ENCODE measurements around the gene ASGR1.

The ASGR1 gene

GRCh38 chr17:7211491-7212273 lies 32.5 kb upstream of the ASGR1 start:
- TF ChIP-seq CTCF (IDR thresholded peaks at IDR 0.05; ENCODE audit: poor library complexity, severe bottlenecking): no peak
- no peak overlapping the region for H3K4me3 ChIP-seq (ENCODE audit: severe bottlenecking)
- H3K27ac ChIP-seq (ENCODE audit: poor library complexity, severe bottlenecking): no peak overlapping the region
- no peak for DNase-seq (ENCODE audit: low spot score)
- no peak for ATAC-seq (ENCODE audit: low read depth)
- peaks cover 5% of the 10 kb centered on the region for H3K4me1 ChIP-seq (ENCODE audit: insufficient read depth, poor library complexity, severe bottlenecking)
- H3K36me3 ChIP-seq (ENCODE audit: low read depth): no peaks in the 10 kb centered on the region
- no peaks in the 10 kb centered on the region for H3K27me3 ChIP-seq (ENCODE audit: insufficient read depth, poor library complexity, severe bottlenecking)
- H3K9me3 ChIP-seq (ENCODE audit: severe bottlenecking): no peaks in the 10 kb centered on the region

GRCh38 chr17:7208754-7209460 lies 29.7 kb upstream of the ASGR1 start:
- H3K4me1 ChIP-seq (ENCODE audit: insufficient read depth, poor library complexity, severe bottlenecking): no peaks in the 10 kb centered on the region
- no peaks in the 10 kb centered on the region for H3K27me3 ChIP-seq (ENCODE audit: insufficient read depth, poor library complexity, severe bottlenecking)
- no peak for ATAC-seq (ENCODE audit: low read depth)
- TF ChIP-seq CTCF (IDR thresholded peaks at IDR 0.05; ENCODE audit: poor library complexity, severe bottlenecking): no peak
- H3K27ac ChIP-seq (ENCODE audit: poor library complexity, severe bottlenecking): no peak overlapping the region
- peaks cover 4% of the 10 kb centered on the region; the same call in 1 of the 2 replicates for H3K36me3 ChIP-seq (ENCODE audit: low read depth)
- no peaks in the 10 kb centered on the region for H3K9me3 ChIP-seq (ENCODE audit: severe bottlenecking)
- H3K4me3 ChIP-seq (ENCODE audit: severe bottlenecking): no peak overlapping the region
- no peak for DNase-seq (ENCODE audit: low spot score)

DNA sequence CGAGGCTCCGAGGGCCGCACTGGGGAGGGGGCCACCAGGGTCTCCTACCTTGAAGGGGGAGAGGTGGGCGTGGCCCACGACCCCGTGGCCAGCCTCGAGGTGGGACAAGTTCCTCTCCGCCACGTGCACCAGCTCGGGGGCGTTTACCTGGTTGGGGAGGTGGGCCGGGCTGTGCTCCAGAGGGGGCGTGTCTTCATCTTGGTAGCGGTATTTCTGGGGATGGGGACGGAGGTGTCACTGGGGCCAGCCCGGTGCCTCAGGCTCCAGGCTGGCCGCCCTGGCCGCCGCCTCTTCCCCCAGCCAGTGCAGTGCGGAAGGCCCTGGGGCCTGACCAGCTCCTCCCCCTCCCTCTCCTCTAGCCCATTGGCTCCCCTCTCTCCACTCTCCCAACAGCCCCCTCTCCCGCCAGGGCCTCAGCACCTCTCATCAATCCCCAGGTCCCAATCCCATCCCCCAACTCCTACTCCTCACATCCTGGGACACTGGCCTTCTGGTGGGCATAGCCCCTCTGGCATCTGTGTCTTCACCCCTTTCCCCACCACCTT lies 28.9 kb upstream of the ASGR1 start:
- no peak for TF ChIP-seq CTCF (IDR thresholded peaks at IDR 0.05; ENCODE audit: poor library complexity, severe bottlenecking)
- ATAC-seq (ENCODE audit: low read depth) (no peak), DNase-seq (ENCODE audit: low spot score) (no peak)
- Histone ChIP-seq H3K4me3 (ENCODE audit: severe bottlenecking) (no peak overlapping the region), H3K27ac (ENCODE audit: poor library complexity, severe bottlenecking) (no peak overlapping the region), H3K9me3 (ENCODE audit: severe bottlenecking) (no peaks in the 10 kb centered on the region), H3K36me3 (ENCODE audit: low read depth) (peaks cover 4% of the 10 kb centered on the region; the same call in 1 of the 2 replicates), H3K4me1 (ENCODE audit: insufficient read depth, poor library complexity, severe bottlenecking) (no peaks in the 10 kb centered on the region), H3K27me3 (ENCODE audit: insufficient read depth, poor library complexity, severe bottlenecking) (no peaks in the 10 kb centered on the region)

DNA sequence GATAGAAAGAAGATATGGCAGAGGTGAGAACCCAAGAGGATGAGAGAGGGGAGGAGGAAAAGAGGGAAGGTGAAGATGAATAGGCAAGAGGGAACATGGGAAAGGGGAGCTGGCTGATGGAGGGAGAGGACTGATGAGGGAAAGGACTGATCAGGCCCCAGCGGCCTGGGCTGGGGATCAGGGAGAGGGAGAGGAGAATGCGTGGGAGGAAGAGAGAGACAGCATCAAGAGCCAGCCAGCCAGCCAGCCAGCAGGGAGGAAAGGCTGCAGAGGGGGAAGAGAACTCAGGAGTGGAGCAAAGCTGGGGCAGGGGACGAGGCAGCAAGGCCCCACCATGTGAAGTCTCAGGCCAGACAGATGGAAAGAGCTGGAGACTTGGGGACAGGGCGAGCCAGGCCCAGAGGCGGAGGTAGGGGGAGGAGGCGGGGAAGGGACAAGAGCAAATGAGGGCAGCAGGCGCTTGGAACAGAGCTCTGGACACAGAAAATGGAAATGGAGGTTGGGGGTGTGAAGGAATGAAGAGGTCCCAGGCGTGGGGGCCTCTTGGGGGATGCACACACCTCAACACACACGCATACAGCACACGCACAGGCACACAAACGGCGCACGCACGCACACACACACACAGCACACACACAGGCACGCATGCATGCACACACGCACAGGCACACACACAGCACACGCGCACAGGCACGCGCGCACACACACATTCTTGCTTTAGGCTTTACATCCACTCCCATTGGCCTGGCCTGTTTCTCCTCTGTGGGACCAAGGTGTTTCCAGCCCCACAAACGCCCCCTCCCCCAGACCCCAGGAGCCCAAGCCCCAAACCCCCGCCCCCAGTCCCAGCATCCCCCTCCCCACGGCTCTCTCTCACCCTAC lies 28.2 kb upstream of the ASGR1 start:
- Histone ChIP-seq H3K9me3 (ENCODE audit: severe bottlenecking) (no peaks in the 10 kb centered on the region), H3K27me3 (ENCODE audit: insufficient read depth, poor library complexity, severe bottlenecking) (no peaks in the 10 kb centered on the region), H3K27ac (ENCODE audit: poor library complexity, severe bottlenecking) (no peak overlapping the region), H3K36me3 (ENCODE audit: low read depth) (peaks cover 10% of the 10 kb centered on the region), H3K4me1 (ENCODE audit: insufficient read depth, poor library complexity, severe bottlenecking) (no peaks in the 10 kb centered on the region), H3K4me3 (ENCODE audit: severe bottlenecking) (no peak overlapping the region)
- no peak for ATAC-seq (ENCODE audit: low read depth)
- TF ChIP-seq CTCF (IDR thresholded peaks at IDR 0.05; ENCODE audit: poor library complexity, severe bottlenecking): no peak
- DNase-seq (ENCODE audit: low spot score): no peak

All from RWPE2 (cell line).